Thyroid gland (tissue), 4 donors: ENCODE data around the gene DKK3.

ENCODE experiments used
- CTCF ChIP-seq, 6 experiments: fragments of 200-600 bp in 3 of 6; fragments of 450-650 bp in 3 of 6; sonication (generic) in 3 of 6; IDR thresholded peaks; one replicate each; pipeline ENCODE4 v1.5.1; 2016 to 2019; ENCODE audit warnings: antibody characterized with exemption in 6 of 6, mild to moderate bottlenecking in 2 of 6, inconsistent platforms in 1 of 6, moderate library complexity in 1 of 6
- POLR2A ChIP-seq, 2 donors: fragments of 450-650 bp; IDR thresholded peaks; one replicate each; pipeline ENCODE4 v1.6.1; 2017; ENCODE audit warnings: antibody characterized with exemption in 2 of 2, mild to moderate bottlenecking in 2 of 2, moderate library complexity in 1 of 2

GRCh38 chr11:12016246-12016645, 7.8 kb upstream of the DKK3 start:
- TF ChIP-seq CTCF (IDR thresholded peaks at IDR 0.05) (no peak), POLR2A (IDR thresholded peaks at IDR 0.05) (no peak)
